ENCODE results near the gene DUSP9.

DNA sequence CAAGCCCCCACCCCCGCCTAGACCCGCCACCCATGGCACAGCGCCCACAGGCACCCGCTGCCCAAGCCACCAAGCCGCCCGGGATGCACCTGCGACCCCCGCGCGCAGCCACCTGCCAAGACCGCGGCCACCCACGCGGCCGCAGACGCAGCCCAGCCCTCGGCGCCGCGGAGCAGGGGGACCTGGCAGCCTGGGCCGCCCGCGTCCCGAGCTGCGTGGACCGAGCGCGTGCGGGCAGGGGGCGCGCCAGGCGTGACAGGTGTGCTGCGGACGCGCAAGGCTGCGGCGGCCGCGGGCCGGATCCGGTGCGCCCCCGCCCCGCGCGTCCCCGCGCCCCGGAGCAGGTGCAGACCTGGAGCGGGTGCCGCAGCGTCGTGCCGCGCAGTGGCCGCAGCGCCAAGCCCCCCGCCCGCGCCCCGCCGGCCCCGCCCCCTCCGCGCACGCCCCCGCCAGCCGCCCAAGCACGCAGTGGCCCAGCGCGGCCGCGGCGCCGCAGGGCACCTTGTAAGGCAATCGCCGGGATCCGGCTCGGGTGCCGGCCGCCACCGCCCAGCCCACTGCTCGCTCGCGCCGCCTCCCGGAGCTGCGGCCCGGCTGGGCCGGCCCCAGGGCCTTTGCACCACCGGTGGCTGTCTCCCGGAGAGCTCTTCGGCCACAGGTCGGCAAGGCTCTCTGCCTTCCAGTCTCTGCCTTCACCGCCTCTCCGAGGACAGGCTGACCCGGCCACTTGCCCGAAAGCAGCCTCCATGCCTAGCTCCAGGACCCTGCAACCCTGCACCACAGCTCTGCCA is 26.6 kb downstream of the DUSP9 start, which contains the start of gene PNCK:
- TF ChIP-seq, protein P1, sequence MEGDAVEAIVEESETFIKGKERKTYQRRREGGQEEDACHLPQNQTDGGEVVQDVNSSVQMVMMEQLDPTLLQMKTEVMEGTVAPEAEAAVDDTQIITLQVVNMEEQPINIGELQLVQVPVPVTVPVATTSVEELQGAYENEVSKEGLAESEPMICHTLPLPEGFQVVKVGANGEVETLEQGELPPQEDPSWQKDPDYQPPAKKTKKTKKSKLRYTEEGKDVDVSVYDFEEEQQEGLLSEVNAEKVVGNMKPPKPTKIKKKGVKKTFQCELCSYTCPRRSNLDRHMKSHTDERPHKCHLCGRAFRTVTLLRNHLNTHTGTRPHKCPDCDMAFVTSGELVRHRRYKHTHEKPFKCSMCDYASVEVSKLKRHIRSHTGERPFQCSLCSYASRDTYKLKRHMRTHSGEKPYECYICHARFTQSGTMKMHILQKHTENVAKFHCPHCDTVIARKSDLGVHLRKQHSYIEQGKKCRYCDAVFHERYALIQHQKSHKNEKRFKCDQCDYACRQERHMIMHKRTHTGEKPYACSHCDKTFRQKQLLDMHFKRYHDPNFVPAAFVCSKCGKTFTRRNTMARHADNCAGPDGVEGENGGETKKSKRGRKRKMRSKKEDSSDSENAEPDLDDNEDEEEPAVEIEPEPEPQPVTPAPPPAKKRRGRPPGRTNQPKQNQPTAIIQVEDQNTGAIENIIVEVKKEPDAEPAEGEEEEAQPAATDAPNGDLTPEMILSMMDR (conservative IDR thresholded peaks at IDR 0.05 in 1 of 2, IDR thresholded peaks at IDR 0.05 in 1 of 2; ENCODE audit: extremely low read depth in 1 of 2, insufficient read depth in 1 of 2, low read depth in 1 of 2, low read length in 2 of 2) = no peak
- no peak for TF ChIP-seq EZH2 (IDR thresholded peaks at IDR 0.05; ENCODE audit: borderline replicate concordance, low read length)
